Lower leg skin (tissue), 4 donors: ENCODE results near the gene CENPL. TPM values are rescaled to one million over a fixed set of nuclear protein-coding genes. Genes with fewer than 3 reads are reported as not detected.
"Not testable (repeated sequence)": the region's sequence is repeated elsewhere in the genome, so short reads cannot be mapped to it uniquely, and the experiment has no call there.

Source experiments
- DNase-seq, 2 donors: peaks; one replicate each; pipeline ENCODE4 v3.0.0-alpha.2; 2019; ENCODE audit warnings: low spot score in 2 of 2
- H3K4me3 ChIP-seq: fragments of 200-600 bp; sonication (generic); 2 replicates; pipeline ENCODE4 v1.5.1; 2017; ENCODE audit warnings: mild to moderate bottlenecking, low read depth; ENCODE audit not compliant: poor library complexity, severe bottlenecking
- POLR2A ChIP-seq, 2 donors: fragments of 450-650 bp; IDR thresholded peaks; one replicate each; pipeline ENCODE4 v1.6.1; 2016 to 2017; ENCODE audit warnings: antibody characterized with exemption in 2 of 2, mild to moderate bottlenecking in 1 of 2, moderate library complexity in 1 of 2
- WGBS, 2 donors: methylation state at CpG; one replicate each; pipeline ENCODE4 v1.1.5; 2018; 5-methylcytosine and 5-hydroxymethylcytosine counted together
- intact Hi-C: fragments of 100-400 bp; cut with DNase I; formaldehyde crosslinking; loops from one replicate; pipeline ENCODE4 v1.15.0; 2023; ENCODE audit warnings: low total_unique reads
- total RNA-seq, 4 donors: library from RNA; depleted of rRNA; stranded (reverse); fragments of >200 nt; gene quantifications; one replicate each; pipeline ENCODE4 v1.1.0, GENCODE V29; 2016
- TF ChIP-seq, protein P1 (sequence below), 3 donors: fragments of 450-650 bp; IDR thresholded peaks; one replicate each; pipeline ENCODE4 v1.5.1; 2016; ENCODE audit warnings: antibody characterized with exemption in 3 of 3, mild to moderate bottlenecking in 3 of 3, moderate library complexity in 2 of 3

CENPL gene
- total RNA-seq, 4 donors from 2014 or later: 2.7 to 6.8 (median 4.1) TPM

DNA sequence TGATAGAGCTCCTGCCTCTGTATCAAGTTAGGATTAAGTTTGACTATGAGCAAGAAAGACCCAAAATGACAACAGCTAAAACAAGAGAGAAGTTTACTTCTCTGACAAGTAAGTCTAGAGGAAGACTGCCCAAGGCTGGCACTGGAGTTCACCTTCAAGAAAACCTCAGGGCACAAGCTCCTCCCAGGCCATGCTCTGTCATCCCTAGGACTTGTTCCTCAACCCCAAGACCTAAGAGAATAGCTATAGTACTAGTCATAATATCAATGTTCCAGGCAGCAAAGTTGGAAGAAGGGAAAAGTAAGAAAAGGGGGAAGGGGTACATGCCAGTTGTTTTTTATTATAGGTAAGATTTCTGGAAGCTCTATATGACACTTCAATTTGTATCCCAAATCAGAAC is 26.6 kb downstream of the CENPL start:
- intact Hi-C loops: no loop called here
- no peak overlapping the region for H3K4me3 ChIP-seq
- TF ChIP-seq, protein P1, sequence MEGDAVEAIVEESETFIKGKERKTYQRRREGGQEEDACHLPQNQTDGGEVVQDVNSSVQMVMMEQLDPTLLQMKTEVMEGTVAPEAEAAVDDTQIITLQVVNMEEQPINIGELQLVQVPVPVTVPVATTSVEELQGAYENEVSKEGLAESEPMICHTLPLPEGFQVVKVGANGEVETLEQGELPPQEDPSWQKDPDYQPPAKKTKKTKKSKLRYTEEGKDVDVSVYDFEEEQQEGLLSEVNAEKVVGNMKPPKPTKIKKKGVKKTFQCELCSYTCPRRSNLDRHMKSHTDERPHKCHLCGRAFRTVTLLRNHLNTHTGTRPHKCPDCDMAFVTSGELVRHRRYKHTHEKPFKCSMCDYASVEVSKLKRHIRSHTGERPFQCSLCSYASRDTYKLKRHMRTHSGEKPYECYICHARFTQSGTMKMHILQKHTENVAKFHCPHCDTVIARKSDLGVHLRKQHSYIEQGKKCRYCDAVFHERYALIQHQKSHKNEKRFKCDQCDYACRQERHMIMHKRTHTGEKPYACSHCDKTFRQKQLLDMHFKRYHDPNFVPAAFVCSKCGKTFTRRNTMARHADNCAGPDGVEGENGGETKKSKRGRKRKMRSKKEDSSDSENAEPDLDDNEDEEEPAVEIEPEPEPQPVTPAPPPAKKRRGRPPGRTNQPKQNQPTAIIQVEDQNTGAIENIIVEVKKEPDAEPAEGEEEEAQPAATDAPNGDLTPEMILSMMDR (IDR thresholded peaks at IDR 0.05): no peak
- TF ChIP-seq POLR2A (IDR thresholded peaks at IDR 0.05): no peak
- DNase-seq: no peak

DNA sequence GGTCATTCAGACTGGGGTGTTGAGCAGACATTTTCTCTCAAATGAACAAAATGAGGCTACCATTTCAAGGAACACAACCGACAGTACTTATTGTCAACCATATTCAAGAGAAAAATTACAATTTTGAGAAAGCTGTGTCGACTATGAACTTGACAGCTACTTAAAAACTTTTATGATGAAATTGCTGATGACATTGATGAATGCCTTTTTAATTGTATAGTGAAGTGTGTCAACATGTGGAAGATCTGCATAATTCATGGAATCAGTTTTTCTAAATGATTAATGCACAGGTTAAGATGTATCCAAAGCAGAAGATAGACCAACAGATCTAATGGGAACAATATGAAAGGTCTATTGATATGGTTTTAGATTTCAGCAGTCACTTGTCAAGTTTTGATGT is 34.8 kb downstream of the CENPL start:
- intact Hi-C loops: no loop called here
- WGBS, 2 donors: 88 to 90% methylated on average over 2 of the region's 2 CpGs
- no peak for DNase-seq
- H3K4me3 ChIP-seq: no peak overlapping the region
- TF ChIP-seq, protein P1 (IDR thresholded peaks at IDR 0.05): no peak
- TF ChIP-seq POLR2A (IDR thresholded peaks at IDR 0.05): no peak

DNA sequence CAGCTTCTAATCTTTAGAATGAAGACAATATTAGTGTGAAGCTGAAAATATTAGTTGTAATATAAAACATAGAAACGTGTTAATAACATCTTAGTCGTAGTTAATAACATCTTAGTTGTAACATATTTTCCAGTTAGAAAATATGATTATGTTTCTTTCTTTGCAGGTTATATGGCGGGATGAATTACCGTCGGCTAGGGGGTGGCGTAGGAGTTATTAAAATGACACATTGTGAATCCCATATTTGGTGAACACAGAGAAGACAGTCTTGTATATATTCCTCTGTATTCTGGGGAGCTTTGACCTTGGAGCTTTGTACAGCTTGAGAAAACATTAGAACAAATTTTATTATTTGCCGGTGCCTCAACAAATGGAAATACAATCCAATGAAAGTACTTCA is 39.7 kb downstream of the CENPL start:
- TF ChIP-seq POLR2A (IDR thresholded peaks at IDR 0.05): no peak
- TF ChIP-seq, protein P1 (IDR thresholded peaks at IDR 0.05): no peak
- DNase-seq: no peak
- intact Hi-C loops: no loop called here
- no peak overlapping the region for H3K4me3 ChIP-seq
- 93 to 95% methylated on average over 7 of the region's 7 CpGs for WGBS, 2 donors

DNA sequence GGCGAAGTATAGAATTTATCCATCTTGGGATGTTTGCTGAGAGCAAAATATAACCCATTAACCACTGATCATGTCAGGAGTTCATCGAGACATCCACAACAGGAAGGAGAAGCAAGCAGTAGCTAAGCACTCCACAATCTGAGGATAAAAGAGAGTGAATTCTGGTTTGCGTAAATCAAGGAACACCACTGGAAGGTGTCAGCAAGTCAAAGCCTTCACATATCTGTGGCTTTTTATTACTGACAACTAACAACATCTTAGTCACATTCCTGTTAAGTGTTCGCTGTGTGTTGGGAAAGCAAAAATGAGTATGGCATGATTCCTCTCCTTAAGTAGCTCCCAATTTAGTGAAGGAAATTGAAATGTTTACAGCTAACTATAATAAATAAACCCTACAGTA is 44.7 kb downstream of the CENPL start:
- TF ChIP-seq, protein P1 (IDR thresholded peaks at IDR 0.05): no peak
- no peak for TF ChIP-seq POLR2A (IDR thresholded peaks at IDR 0.05)

DNA sequence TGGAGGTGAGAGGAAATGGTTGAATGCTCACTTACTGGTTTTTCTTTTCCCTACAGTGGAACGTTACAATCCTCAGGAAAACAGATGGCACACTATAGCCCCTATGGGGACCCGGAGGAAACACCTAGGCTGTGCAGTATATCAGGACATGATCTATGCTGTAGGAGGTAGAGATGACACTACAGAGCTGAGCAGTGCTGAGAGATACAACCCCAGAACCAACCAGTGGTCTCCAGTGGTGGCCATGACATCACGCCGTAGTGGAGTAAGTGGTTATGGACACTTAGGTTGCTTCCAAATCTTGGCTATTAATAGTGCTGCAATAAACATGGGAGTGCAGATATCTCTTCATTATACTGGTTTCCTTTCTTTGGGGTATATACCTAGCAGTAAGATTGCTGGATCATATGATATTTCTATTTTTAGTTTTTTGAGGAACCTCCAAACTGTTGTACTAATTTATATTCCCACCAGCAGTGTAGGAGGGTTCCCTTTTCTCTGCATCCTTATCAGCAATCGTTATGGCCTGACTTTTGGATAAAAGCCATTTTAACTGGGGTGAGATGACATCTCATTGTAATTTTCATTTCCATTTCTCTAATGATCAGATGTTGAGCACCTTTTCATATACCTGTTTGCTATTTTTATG is 49.0 kb downstream of the CENPL start:
- TF ChIP-seq, protein P1 (IDR thresholded peaks at IDR 0.05): no peak
- no peak for TF ChIP-seq POLR2A (IDR thresholded peaks at IDR 0.05)
- no peak overlapping the region for H3K4me3 ChIP-seq
- 87 to 92% methylated on average over 5 of the region's 5 CpGs for WGBS, 2 donors
- DNase-seq: no peak
- intact Hi-C loops: no loop called here

More for the DNA sequence above, 44.7 kb downstream of the CENPL start:
- no peak for DNase-seq
- intact Hi-C loops: no loop called here
- 93 to 98% methylated on average over 4 of the region's 4 CpGs for WGBS, 2 donors
- H3K4me3 ChIP-seq: no peak overlapping the region

DNA sequence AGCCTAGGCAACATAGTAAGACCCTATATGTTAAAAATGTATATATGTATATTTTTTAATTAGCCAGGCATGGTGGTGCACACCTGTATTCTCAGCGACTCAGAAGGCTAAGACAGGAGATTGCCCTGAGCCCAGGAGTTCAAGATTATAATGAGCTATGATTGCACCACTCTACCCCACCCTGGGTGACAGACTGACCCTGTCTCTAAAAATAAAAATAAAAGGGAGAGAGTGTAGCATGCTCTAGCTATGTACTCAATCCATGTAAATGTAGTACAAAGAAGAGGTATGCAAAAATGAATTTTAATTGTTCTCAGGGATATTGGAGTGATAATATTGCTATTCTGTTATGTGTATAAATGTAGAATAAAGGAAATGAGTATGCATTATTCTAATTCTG is 53.1 kb downstream of the CENPL start:
- WGBS, 2 donors: 80 to 90% methylated on average over 1 of the region's 1 CpG
- DNase-seq: no peak
- H3K4me3 ChIP-seq: no peak overlapping the region
- TF ChIP-seq POLR2A (IDR thresholded peaks at IDR 0.05): no peak
- TF ChIP-seq, protein P1 (IDR thresholded peaks at IDR 0.05): no peak
- intact Hi-C loops: no loop called here

DNA sequence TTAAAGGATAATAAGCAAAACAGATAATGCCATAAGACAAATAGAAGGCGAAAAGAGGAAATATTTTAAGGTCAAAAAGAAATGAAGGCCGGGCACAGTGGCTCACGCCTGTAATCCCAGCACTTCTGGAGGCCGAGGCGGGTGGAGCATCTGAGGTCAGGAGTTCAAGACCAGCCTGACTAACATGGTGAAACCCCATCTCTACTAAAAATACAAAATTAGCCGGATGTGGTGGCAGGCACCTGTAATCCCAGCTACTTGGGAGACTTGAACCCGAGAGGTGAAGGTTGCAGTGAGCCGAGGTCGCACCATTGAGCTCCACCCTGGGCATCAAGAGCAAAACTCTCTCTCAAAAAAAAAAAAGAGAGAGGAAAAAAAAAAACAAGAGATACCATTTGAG is 54.4 kb downstream of the CENPL start:
- H3K4me3 ChIP-seq, intact Hi-C loops, DNase-seq: not testable (repeated sequence)
- WGBS, 2 donors: 91 to 95% methylated on average over 9 of the region's 9 CpGs
